ENCODE results near the gene ACTR1A.
A peak's percentile ranks its signal among the peaks of the same experiment; 100 is the strongest.
"Not testable (repeated sequence)": the region's sequence is repeated elsewhere in the genome, so short reads cannot be mapped to it uniquely, and the experiment has no call there.

Gene ACTR1A

DNA sequence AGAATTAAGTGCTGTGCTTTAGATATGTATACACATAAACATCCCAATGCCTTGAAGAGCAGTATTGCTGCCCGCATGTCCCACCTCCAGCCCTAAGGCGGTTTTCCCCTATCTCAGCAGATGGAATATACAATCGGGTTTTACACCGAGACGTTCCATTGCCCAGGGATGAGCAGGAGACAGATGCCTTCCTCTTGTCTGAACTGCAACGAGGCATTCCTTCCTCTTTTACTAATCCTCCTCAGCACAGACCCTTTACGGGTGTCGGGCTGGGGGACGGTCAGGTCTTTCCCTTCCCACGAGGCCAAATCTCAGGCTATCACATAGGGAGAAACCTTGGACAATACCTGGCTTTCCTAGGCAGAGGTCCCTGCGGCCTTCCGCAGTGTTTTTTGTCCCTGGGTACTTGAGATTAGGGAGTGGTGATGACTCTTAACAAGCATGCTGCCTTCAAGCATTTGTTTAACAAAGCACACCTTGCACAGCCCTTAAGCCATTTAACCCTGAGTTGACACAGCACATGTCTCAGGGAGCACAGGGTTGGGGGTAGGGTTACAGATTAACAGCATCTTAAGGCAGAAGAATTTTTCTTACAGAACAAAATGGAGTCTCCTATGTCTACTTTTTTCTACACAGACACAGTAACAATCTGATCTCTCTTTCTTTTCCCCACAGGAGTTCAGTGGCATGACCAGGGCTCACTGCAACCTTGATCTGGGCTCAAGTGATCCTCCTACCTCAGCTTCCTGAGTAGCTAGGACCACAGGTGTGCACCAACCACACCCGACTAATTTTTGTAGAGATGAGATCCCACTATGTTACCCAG, 47.6 kb downstream of the ACTR1A start:
- DNase-seq (ENCODE audit: low read depth in 2 of 2), result not testable (repeated sequence)

- no peak for DNase-seq (ENCODE audit: low read depth in 2 of 2)
Measured at GRCh38 chr10:102453502-102453901, 49.0 kb downstream of the ACTR1A start.

- peak; percentile 39 to 46 for DNase-seq (ENCODE audit: low read depth in 2 of 2)
Measured at GRCh38 chr10:102452672-102453340, 49.7 kb downstream of the ACTR1A start.

DNA sequence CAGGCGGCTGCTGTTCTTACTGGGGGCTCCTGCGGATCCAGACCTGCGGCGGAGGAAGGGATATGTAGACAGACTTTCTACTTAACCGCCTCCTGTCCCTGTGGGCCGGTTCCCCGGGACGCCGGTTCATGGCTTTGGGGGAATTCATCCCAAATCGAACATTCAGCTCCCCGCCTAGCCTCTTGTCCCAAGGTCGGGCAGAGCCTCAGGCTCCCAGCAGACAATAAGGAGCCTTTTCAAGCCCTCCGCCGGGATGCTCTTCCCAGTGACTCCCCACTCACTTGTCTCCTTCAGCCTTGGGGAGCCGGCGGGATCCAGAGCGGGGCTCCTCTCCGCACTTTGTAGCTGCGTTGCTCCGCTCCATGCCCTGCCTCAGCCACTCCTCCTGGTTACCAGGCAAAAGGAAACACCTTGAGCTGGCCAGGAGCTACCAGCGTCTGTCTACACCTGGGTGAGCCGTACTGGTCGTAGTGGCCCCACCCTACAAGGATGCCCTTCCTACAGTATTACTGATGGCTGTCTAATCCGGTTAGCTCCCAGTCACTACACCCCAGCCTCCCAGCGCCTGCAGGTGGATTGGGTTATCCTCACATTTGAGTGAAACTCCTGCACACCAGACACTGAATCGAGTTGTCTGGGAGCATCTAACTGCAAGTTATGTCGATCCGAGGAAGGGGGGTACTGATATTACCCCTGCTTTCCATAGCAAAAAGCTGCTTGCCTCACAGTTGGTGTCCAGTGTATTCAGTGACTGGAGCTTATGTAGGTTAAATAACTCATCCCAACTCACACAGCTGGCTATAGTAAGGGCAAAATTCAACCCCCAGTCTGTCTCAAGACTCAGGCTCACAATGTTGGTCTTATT, 51.2 kb downstream of the ACTR1A start, which contains the start of gene C10orf95:
TSS of gene C10orf95 (minus strand) at position 439 of the 865 bp plus-strand sequence. CDS start 450 bp downstream, outside the sequence.
- no peak for DNase-seq (ENCODE audit: low read depth in 2 of 2)

DNA sequence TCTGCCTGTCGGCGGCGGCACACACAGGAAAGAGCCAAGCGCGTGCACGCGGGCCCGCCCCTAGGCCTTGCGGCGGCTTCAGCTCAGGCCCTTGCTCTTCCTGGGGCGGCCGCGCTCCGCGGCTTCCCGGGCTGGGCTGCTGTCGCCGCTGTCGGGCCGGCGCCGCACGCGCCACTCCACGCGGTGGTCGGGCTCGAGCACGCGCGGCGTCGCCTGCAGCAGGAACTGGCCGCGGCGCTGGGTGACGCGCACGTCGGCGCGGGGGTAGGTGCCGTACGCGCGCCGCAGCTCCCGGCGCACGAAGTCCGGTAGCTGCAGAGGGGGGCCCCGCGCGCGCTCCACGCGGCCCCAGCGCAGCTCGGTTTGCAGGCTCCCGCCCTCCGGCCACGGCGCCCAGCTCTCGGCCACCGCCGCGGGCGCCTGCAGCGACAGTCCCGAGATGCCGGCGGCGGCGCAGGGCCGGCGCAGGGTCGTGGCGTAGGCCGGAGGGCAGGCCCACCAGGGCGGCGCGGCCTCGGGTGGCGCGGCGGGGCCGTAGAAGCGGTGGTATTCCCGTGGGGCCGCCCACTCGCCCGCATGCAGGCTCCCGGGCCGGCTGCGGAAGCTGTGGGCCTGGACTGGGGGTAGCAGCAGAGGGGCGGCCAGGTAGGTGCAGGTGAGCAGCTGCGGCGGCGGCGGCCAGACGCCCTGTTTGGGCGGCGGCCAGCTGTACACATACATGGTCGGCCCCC, 52.0 kb downstream of the ACTR1A start:
- peak; percentile 70 to 88 for DNase-seq (ENCODE audit: low read depth in 2 of 2)

DNA sequence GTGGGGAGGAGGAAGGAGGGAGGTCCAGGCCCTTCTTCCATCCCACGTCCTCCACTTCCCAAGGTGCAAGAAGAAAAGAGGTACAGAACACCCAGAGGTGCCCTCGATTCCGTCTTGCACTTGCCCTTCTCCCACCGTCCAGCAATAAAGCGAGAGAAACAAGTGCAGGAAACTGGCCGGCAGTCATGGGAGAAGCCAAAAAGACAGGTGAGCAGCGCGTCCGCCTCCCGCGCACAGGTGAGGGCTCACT, 52.5 kb downstream of the ACTR1A start:
- no peak for DNase-seq (ENCODE audit: low read depth in 2 of 2)

DNA sequence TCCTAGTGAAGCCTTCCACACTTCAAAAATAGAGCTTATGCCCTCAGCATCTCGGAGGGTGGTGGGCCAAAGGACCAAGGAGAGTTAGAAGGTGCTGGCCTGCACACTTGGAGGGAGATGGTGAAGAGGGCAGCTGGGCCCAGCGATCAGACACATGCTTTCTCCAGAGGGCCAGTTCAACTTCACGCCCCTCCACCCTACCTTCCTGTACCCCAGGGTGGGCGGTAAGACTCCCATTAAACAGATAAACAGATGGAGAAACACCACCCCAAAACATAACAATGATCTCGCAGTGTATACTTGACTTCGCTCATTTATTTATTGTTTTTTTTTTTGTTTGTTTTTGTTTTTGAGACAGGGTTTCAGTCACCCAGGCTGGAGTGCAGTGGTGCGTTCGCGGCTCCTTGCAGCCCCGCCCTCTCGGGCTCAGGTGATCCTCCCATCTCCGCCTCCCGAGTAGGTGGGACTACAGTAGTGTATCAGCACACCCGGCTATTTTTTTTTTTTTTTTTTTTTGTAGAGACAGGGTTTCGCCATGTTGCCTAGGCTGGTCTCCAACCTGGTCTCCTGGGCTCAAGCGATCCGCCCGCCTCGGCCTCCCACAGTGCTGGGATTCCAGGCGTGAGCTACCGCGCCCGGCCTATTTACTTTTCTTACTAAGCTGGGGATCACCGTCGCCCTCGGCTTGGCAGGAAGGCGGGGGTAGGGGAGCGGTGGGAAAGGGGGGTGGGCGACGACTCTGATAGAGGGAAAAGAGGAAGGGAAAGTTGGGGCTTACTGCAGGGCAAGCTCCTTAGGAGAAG, 53.0 kb downstream of the ACTR1A start:
- DNase-seq (ENCODE audit: low read depth in 2 of 2), result peak; percentile 82 to 87

GRCh38 chr10:102444851-102445250, 57.7 kb downstream of the ACTR1A start:
- no peak for DNase-seq (ENCODE audit: low read depth in 2 of 2)

DNA sequence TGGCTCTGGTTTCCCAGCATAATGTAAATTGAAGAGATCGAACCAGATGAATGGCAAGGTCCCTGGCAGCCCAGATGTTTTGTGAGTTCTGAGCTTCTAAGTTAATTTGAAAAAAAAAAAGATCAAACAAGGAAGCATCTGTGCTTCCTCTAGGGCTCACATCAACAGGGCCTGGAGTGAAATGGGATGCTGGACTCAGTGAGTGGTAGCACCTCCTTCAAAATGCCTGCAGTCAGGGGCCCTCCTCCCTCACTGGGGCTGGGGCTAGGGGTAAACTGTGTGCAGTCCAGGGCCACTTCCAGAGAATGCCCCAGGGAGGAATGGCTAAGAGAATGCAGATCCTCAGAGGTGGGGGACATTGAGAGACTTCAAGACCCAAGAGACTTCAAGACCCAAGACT, 64.1 kb downstream of the ACTR1A start:
- DNase-seq (ENCODE audit: low read depth in 2 of 2), result no peak

- DNase-seq (ENCODE audit: low read depth in 2 of 2), result no peak
Measured at GRCh38 chr10:102437515-102437914, 65.0 kb downstream of the ACTR1A start.

DNA sequence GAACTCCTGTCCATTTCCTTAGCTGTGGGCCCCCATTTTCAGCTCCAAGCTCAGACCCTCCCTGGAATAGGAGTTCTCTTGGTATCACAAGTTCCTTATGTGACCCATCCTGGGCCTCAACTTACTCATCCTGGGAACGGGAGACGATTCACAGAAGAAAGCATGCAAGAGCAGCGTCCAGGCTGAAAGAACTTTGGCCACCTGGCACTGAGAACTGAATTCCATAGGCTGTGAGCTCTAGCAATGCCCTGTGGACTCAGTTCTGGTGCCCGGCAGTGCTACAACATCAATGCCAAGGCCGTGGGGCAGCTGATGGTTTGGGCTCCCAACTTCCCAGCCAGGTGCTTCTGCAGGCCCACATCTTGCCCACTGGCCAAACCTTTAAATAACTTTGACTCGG, 66.2 kb downstream of the ACTR1A start:
- DNase-seq (ENCODE audit: low read depth in 2 of 2), result no peak

DNA sequence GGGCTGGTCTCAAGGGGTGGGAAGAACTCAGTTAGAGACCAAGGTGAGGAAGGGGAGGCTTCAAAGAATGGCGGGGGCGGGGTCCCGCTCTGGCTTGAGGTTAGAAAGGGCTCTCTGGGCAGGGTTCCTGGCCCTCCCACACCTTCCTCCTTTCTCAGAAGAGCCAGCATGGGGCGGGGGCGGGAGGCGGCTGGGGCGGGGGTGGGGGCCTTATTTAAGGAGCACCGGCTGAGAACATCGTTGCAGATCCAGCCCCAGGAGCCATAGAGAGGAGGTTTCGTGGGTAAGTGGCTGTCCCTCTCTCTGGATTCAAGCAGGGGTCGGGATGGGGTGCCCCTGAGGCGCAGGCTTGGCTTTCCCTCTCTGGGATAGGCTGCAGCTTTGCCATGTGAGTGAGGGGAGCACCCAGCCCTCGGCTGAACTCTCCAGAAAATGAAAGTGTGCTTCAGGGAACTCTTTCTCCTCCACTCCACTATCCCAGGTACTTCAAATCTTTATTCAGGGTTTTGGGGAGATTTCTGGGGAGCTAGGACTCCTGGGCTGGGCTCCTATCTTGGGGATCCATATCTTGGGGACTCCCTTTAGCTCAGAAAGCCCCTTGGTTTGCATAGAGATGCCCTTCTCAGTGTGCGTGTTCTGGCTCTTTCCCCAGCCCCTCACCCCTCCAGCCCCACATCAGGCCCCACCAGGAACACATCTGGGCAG, 66.8 kb downstream of the ACTR1A start:
- DNase-seq (ENCODE audit: low read depth in 2 of 2), result peak; percentile 35 to 61

DNA sequence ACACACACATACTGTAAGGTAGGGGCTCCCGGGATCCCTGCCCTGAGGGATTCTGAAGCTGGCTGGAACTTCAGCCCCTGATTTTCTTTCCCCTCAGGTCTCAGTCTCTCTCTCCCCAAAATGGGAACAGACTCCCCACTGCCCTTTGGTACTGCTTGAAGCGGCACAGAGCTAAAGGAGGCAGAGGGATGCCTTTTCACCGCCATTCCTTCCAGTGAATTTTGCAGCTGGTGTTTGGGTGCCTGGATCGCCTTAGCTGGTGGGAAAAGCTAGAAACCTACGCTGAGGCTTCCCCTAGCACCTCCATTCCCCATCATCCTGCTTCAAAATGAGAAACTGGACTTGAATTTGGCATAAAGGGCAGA, 67.4 kb downstream of the ACTR1A start:
- DNase-seq (ENCODE audit: low read depth in 2 of 2), result no peak

- no peak for DNase-seq (ENCODE audit: low read depth in 2 of 2)
Measured at GRCh38 chr10:102434394-102435132, 67.9 kb downstream of the ACTR1A start.

GRCh38 chr10:102433619-102434046, 68.9 kb downstream of the ACTR1A start:
- DNase-seq (ENCODE audit: low read depth in 2 of 2), result no peak

DNA sequence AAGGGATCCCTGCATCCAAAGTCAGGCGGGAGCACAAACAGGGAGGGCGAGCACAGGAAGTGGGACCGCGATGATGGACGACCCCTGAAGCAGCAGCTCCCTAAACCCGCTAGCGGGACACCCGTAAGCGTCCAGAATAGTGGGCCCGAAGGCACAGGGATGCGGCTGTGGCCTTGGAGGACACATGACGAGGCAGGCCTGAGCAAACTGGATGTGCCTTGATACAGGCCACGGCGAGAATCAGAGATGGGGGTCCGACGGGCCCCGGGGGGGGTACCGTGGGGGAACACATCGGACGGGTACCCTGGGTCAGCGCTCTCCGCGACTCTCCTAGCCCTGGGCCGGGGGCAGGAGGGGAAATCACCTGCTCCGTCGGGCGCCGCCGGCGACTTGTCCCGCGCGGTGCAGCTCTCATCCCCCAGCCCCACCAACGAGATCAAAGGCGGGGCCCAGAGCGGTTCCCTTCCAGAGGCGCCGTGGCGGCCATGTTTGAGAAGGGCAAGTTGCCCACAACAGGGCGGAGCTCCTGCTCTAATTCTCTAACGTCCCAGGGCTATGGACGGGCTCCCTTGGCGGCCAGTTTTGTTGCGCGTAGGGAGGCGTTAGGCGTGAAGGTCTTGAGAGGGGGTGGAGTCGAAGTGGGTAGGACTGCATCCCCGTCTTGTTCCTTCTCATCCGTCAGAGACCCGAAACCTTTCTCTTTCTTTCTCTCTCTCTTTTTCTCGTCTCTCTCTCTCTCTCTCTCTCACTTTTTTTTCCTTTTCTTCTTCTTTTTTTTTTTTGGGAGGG, 70.2 kb downstream of the ACTR1A start, which contains the start of gene CUEDC2:
TSS of gene CUEDC2 (minus strand) at position 413 of the 789 bp plus-strand sequence. CDS start 7,386 bp downstream, outside the sequence.
- peak; percentile 85 to 89 for DNase-seq (ENCODE audit: low read depth in 2 of 2)

DNA sequence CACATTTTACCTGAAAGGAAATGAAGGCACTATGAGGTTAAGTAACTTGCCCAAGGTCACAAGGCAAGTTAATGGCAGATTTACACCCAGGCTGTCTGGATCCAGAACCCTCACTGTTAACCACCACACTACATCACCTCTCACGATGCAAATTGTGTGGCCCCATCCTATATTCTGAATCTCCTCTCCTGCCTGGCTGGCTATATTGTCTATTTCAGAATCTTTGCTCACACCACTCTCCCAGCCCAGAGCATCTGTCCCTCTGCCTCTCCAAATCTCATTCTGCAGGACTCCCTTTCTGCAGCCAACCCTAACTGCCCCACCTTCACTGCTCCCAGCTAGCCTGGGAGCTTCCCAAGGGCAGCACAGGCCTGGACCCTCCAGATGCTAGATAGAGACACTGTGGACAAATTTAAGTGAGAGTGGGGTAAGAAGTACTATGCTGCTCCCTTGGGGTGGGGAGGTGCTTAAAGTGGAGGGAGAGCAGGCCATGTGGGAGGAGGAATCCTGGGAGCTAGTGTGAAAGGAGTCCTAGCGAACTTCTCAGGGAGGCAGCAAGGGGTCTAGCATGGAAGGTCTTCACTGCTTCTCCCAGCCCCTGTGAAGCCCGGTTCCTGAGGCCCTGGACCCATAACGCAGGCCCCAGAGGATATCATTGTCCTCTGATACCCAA, 70.9 kb downstream of the ACTR1A start:
- DNase-seq (ENCODE audit: low read depth in 2 of 2), result no peak

GRCh38 chr10:102429468-102429867, 73.0 kb downstream of the ACTR1A start:
- DNase-seq (ENCODE audit: low read depth in 2 of 2), result no peak

Data from stimulated activated CD8-positive, alpha-beta memory T cell treated with anti-CD3 and anti-CD28 coated beads, Interleukin-7, amount 100 ng/mL, for 4 hours (primary cell).